GM12878 (cell line): ENCODE measurements around the gene TCF25. TPM values are rescaled to one million over a fixed set of nuclear protein-coding genes. Genes with fewer than 3 reads are reported as not detected.

Experiments used
- ATAC-seq: fragments of 200-7000 bp; cut with Tn5 transposase; 3 replicates; pipeline ENCODE4 v1.9.1; 2020; ENCODE audit warnings: mild to moderate bottlenecking, moderate library complexity
- BruUV-seq: library from RNA; stranded (reverse); fragments of 400-500 nt; replicated peaks from 2 replicates; lab custom pipeline; 2021; lab: Mats Ljungman, UMichigan
- CTCF ChIA-PET: fragments of 300-600 bp; sonication (Branson Sonifier 250); formaldehyde crosslinking; extraction: SDS; loops from one replicate; lab custom pipeline; 2021; ENCODE audit warnings: inconsistent platforms; lab: Yijun Ruan, JAX
- POLR2A ChIA-PET: fragments of 350-600 bp; formaldehyde crosslinking; extraction: SDS; loops from one replicate; lab custom pipeline; 2021; ENCODE audit warnings: inconsistent platforms; lab: Charles Lee
- RAD21 ChIA-PET: fragments of 300-600 bp; sonication (Branson Sonifier 250); formaldehyde crosslinking; loops from one replicate; lab custom pipeline; 2023; ENCODE audit warnings: antibody characterized with exemption; ENCODE audit not compliant: unreplicated experiment; lab: Charles Lee
- SMC1A ChIA-PET: fragments of 300-600 bp; sonication (Branson Sonifier 250); formaldehyde crosslinking; loops from one replicate; lab custom pipeline; 2023; ENCODE audit not compliant: unreplicated experiment, uncharacterized antibody; lab: Charles Lee
- DNase-seq: peaks from one replicate; pipeline ENCODE4 v3.0.0-alpha.2; 2011; ENCODE audit warnings: low read depth, low spot score
- FAIRE-seq: peaks from 3 replicates; lab custom pipeline; 2011; peaks lifted over from hg19 to GRCh38; lab: Jason Lieb, UNC
- H2AFZ ChIP-seq: 2 replicates; pipeline ENCODE4 v1.6.0; 2011; ENCODE audit warnings: low read depth, low read length, control low read depth; ENCODE audit not compliant: control insufficient read depth
- H3K27ac ChIP-seq: 2 replicates; pipeline ENCODE4 v1.5.1; 2011; ENCODE audit warnings: control low read depth; ENCODE audit not compliant: control insufficient read depth, insufficient read depth
- H3K27me3 ChIP-seq, 2 experiments: replicated peaks in 1 of 2; 2 replicates each; pipeline versions ENCODE4 v1.6.0 to v1.6.1; 2011; ENCODE audit warnings: low read length in 1 of 2; ENCODE audit not compliant: control insufficient read depth in 2 of 2, insufficient read depth in 2 of 2
- H3K36me3 ChIP-seq, 2 experiments: 2 replicates each; pipeline ENCODE4 v1.5.1; 2011; ENCODE audit warnings: low read length in 1 of 2; ENCODE audit not compliant: control insufficient read depth in 2 of 2, insufficient read depth in 2 of 2
- H3K4me1 ChIP-seq: 2 replicates; pipeline ENCODE4 v1.6.1; 2011; ENCODE audit warnings: mild to moderate bottlenecking, low read length, moderate library complexity, mixed read lengths; ENCODE audit not compliant: control insufficient read depth, insufficient read depth
- H3K4me2 ChIP-seq: 2 replicates; pipeline ENCODE4 v1.6.0; 2011; ENCODE audit warnings: control low read depth; ENCODE audit not compliant: control insufficient read depth, insufficient read depth
- H3K4me3 ChIP-seq: fragments of 200-600 bp; sonication (generic); 2 replicates; pipeline ENCODE4 v1.5.1; 2016
- H3K79me2 ChIP-seq: 2 replicates; pipeline ENCODE4 v1.6.0; 2011; ENCODE audit warnings: low read length; ENCODE audit not compliant: control insufficient read depth, insufficient read depth
- H3K9ac ChIP-seq: 2 replicates; pipeline ENCODE4 v1.8.0; 2011; ENCODE audit warnings: low read length, control low read depth, mixed read lengths; ENCODE audit not compliant: control insufficient read depth, insufficient read depth
- H3K9me3 ChIP-seq: replicated peaks from 3 replicates; pipeline ENCODE4 v1.5.1; 2011; ENCODE audit warnings: mild to moderate bottlenecking, low read length; ENCODE audit not compliant: control insufficient read depth, insufficient read depth
- H4K20me1 ChIP-seq: 2 replicates; pipeline ENCODE4 v1.6.0; 2011; ENCODE audit not compliant: control insufficient read depth, insufficient read depth
- CBX5 ChIP-seq: sonication (generic); IDR thresholded peaks from 2 replicates; pipeline ENCODE4 v1.6.1; 2016; ENCODE audit warnings: low read depth, moderate library complexity, mild to moderate bottlenecking, inconsistent platforms
- EZH2 ChIP-seq: IDR thresholded peaks from 2 replicates; pipeline ENCODE4 v1.6.1; 2012; ENCODE audit warnings: low read depth, mild to moderate bottlenecking, control low read depth, inconsistent platforms, low read length, borderline replicate concordance; ENCODE audit not compliant: control insufficient read depth
- HDAC2 ChIP-seq: fragments of 200-600 bp; sonication (generic); IDR thresholded peaks from 2 replicates; pipeline ENCODE4 v1.6.1; 2017
- LARP7 ChIP-seq: fragments of 450-650 bp; IDR thresholded peaks from 2 replicates; pipeline ENCODE4 v1.6.1; 2017; ENCODE audit warnings: mild to moderate bottlenecking
- MEF2B ChIP-seq: fragments of 450-650 bp; IDR thresholded peaks from 2 replicates; pipeline ENCODE4 v1.6.1; 2018; ENCODE audit warnings: mild to moderate bottlenecking, moderate library complexity; ENCODE audit not compliant: partially characterized antibody, poor library complexity, severe bottlenecking
- PAX8 ChIP-seq: fragments of 450-650 bp; IDR thresholded peaks from 2 replicates; pipeline ENCODE4 v1.6.1; 2017; ENCODE audit warnings: mild to moderate bottlenecking, moderate library complexity
- RCOR1 ChIP-seq: conservative IDR thresholded peaks from 2 replicates; pipeline ENCODE4 v1.6.1; 2012; ENCODE audit warnings: low read depth, low read length, improper control_type of control experiment
- SKIL ChIP-seq: fragments of 450-650 bp; IDR thresholded peaks from 2 replicates; pipeline ENCODE4 v1.6.1; 2017; ENCODE audit warnings: mild to moderate bottlenecking, low read depth, inconsistent platforms; ENCODE audit not compliant: poor library complexity, severe bottlenecking
- SP1 ChIP-seq: IDR thresholded peaks from one replicate; pipeline ENCODE4 v1.6.1; 2011; ENCODE audit warnings: low read depth, low read length
- SREBF2 ChIP-seq: IDR thresholded peaks from 2 replicates; pipeline ENCODE4 v1.6.1; 2012; ENCODE audit warnings: mild to moderate bottlenecking, low read length
- WGBS: methylation state at CpG from one replicate; pipeline ENCODE4 v1.1.6; 2016; ENCODE audit warnings: low lambda C conversion rate; ENCODE audit not compliant: insufficient replicate concordance, insufficient coverage; ENCODE audit errors: missing lambda C conversion rate; 5-methylcytosine and 5-hydroxymethylcytosine counted together
- in situ Hi-C: fragments of 300-500 bp; cut with MboI; formaldehyde crosslinking; loops from 9 replicates; pipeline ENCODE4 v1.14.3; 2018; ENCODE audit warnings: mixed read lengths
- intact Hi-C: fragments of 100-400 bp; cut with micrococcal nuclease; formaldehyde crosslinking; loops from one replicate; pipeline ENCODE4 v1.14.2; 2022; ENCODE audit not compliant: unreplicated experiment
- polyA plus RNA-seq, 11 experiments: library from polyadenylated mRNA; depleted of rRNA in 4 of 11; unstranded in 6 of 11; stranded (reverse) in 5 of 11; fragments of >200 nt; fragmentation: Nextera tagmentation in 4 of 11; fragmentation: Illumina TruSeq in 1 of 11; extraction: Ambion mirVana in 4 of 11; extraction: Trizol in 1 of 11; gene quantifications; 1 replicate in 1 of 11; 2 replicates in 10 of 11; pipeline versions ENCODE4 v1.2.1 to v1.2.3, GENCODE V29; 2011 to 2016; ENCODE audit warnings: inconsistent platforms in 2 of 11, missing spikeins in 2 of 11, low read depth in 1 of 11
- total RNA-seq, 4 experiments: library from RNA; depleted of rRNA in 3 of 4; stranded (reverse); fragments of >200 nt in 3 of 4; fragmentation: Illumina TruSeq in 1 of 4; extraction: Trizol in 1 of 4; gene quantifications; 2 replicates each; pipeline versions ENCODE4 v1.2.1 to v1.2.3, GENCODE V29; 2013 to 2021

The TCF25 gene
- total and polyA plus RNA-seq, 10 of the 15 experiments (the other 5 are each of a cell fraction or from before 2014, with no cell fraction given) = 8.4 to 130 (median 89.4) TPM

- TF ChIP-seq MEF2B = no peak
- no peak for TF ChIP-seq HDAC2
- TF ChIP-seq SP1 = no peak
- TF ChIP-seq RCOR1 = no peak
- no peak for TF ChIP-seq PAX8
- no peak for TF ChIP-seq CBX5
- TF ChIP-seq SREBF2 = no peak
- no peak for TF ChIP-seq SKIL
- TF ChIP-seq LARP7 = no peak
- TF ChIP-seq EZH2 = no peak
- H2AFZ ChIP-seq = no peak overlapping the region
- ATAC-seq (no peak), DNase-seq (no peak), FAIRE-seq (no peak)
- H3K9ac ChIP-seq = no peak overlapping the region
- H3K4me2 ChIP-seq = peak overlapping the region; percentile 74
- ChIA-PET CTCF (interaction anchor here (0.7 kb wide), 1 partner anchor 98 kb away, joined by 3 read pairs; no protein-coding TSS in a partner anchor), RAD21 (interaction anchor here (1.2 kb wide), 1 partner anchor 22 kb away, joined by 3 read pairs; no protein-coding TSS in a partner anchor), SMC1A (no interaction called here), POLR2A (no interaction called here)
- no peak overlapping the region for H3K27ac ChIP-seq
- peaks cover 14 to 16% of the 10 kb centered on the region in 2 experiments for H3K27me3 ChIP-seq
- in situ Hi-C loops (no loop called here), intact Hi-C loops (no loop called here)
- H3K36me3 ChIP-seq = no peaks in the 10 kb centered on the region
- no peaks in the 10 kb centered on the region for H3K9me3 ChIP-seq
- 0 out of 2 replicates have a peak overlapping the region, but pooled peaks have one; percentile 41 for H3K4me3 ChIP-seq
- WGBS = 2% methylated on average over 10 of the region's 31 CpGs
- BruUV-seq = no TSS peak
- H3K4me1 ChIP-seq = peaks cover 8% of the 10 kb centered on the region
- H4K20me1 ChIP-seq = no peaks in the 10 kb centered on the region
- no peaks in the 10 kb centered on the region for H3K79me2 ChIP-seq
These were observed 49.1 kb downstream of the TCF25 start for GRCh38 chr16:89922477-89922883.
